ENCODE data around the gene BTF3. TPM values are rescaled to one million over a fixed set of nuclear protein-coding genes. Genes with fewer than 3 reads are reported as not detected.

Gene BTF3
- total and polyA plus RNA-seq, 12 donors = 375 to 852 (median 509) TPM

GRCh38 chr5:73487815-73488214 is 10.4 kb upstream of the BTF3 start:
- H3K4me3 ChIP-seq = no peak overlapping the region
- TF ChIP-seq CTCF (IDR thresholded peaks at IDR 0.05) (no peak), POLR2A (IDR thresholded peaks at IDR 0.05) (no peak)
- intact Hi-C loops (cut with DNase I) = no loop called here
- no peaks in the 10 kb centered on the region for H3K9me3 ChIP-seq (replicated peaks in 1 of 3)
- H3K27me3 ChIP-seq = no peaks in the 10 kb centered on the region
- H3K27ac ChIP-seq = no peak overlapping the region
- no peaks in the 10 kb centered on the region for H3K4me1 ChIP-seq (replicated peaks in 1 of 2)
- H3K36me3 ChIP-seq (replicated peaks in 1 of 2) = no peaks in the 10 kb centered on the region
- no peak for DNase-seq
- 77 to 86% (median 80%) methylated on average over 4 of the region's 4 CpGs for WGBS, 4 donors

DNA sequence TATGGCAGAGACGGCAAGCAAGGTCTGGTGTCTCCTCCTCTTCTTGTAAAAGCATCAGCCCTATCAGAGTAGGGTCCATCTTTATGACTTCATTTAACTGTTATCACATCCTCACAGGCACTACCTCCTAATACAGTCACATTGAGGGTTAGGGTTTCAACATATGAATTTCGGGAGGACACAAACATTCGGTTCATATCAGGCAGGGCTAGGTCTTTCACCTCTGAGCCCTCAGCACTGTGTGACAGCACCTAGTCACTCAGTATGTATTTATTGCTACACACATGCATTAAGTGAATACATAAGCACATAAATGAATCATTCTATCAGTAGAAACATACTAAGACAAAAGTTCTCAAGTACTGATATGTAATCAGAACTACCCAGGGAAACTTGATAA is 9.4 kb upstream of the BTF3 start:
- Histone ChIP-seq H3K27ac (no peak overlapping the region), H3K4me3 (no peak overlapping the region), H3K27me3 (no peaks in the 10 kb centered on the region), H3K4me1 (replicated peaks in 1 of 2) (no peaks in the 10 kb centered on the region), H3K36me3 (replicated peaks in 1 of 2) (no peaks in the 10 kb centered on the region), H3K9me3 (replicated peaks in 1 of 3) (no peaks in the 10 kb centered on the region)
- DNase-seq = no peak
- 65 to 76% (median 70%) methylated on average over 3 of the region's 3 CpGs for WGBS, 4 donors
- intact Hi-C loops (cut with DNase I) = no loop called here
- no peak for TF ChIP-seq POLR2A (IDR thresholded peaks at IDR 0.05)
- TF ChIP-seq CTCF (IDR thresholded peaks at IDR 0.05) = no peak

GRCh38 chr5:73490088-73490487 is 8.2 kb upstream of the BTF3 start:
- no peak for DNase-seq
- 65 to 92% (median 86%) methylated on average over 2 of the region's 2 CpGs for WGBS, 4 donors
- intact Hi-C loops (cut with DNase I) = no loop called here

GRCh38 chr5:73491155-73491554 is 7.1 kb upstream of the BTF3 start:
- Histone ChIP-seq H3K27ac (no peak overlapping the region), H3K4me1 (replicated peaks in 1 of 2) (no peaks in the 10 kb centered on the region), H3K4me3 (no peak overlapping the region), H3K9me3 (replicated peaks in 1 of 3) (no peaks in the 10 kb centered on the region), H3K36me3 (replicated peaks in 1 of 2) (no peaks in the 10 kb centered on the region), H3K27me3 (no peaks in the 10 kb centered on the region)
- DNase-seq = no peak
- intact Hi-C loops (cut with DNase I) = no loop called here
- 69 to 86% (median 76%) methylated on average over 1 of the region's 1 CpG for WGBS, 4 donors
- TF ChIP-seq CTCF (IDR thresholded peaks at IDR 0.05) = no peak
- TF ChIP-seq POLR2A (IDR thresholded peaks at IDR 0.05) = no peak

More at GRCh38 chr5:73490088-73490487, 8.2 kb upstream of the BTF3 start:
- Histone ChIP-seq H3K4me1 (replicated peaks in 1 of 2) (no peaks in the 10 kb centered on the region), H3K9me3 (replicated peaks in 1 of 3) (no peaks in the 10 kb centered on the region), H3K27ac (no peak overlapping the region), H3K4me3 (no peak overlapping the region), H3K36me3 (replicated peaks in 1 of 2) (no peaks in the 10 kb centered on the region), H3K27me3 (no peaks in the 10 kb centered on the region)
- TF ChIP-seq CTCF (IDR thresholded peaks at IDR 0.05) (no peak), POLR2A (IDR thresholded peaks at IDR 0.05) (no peak)
